Nephron progenitor cell (in vitro differentiated cells): Measurements from ENCODE around the gene GUCY1A1.

Experiments used
- DNase-seq: peaks from one replicate; pipeline ENCODE4 v3.0.0; 2021
- H3K27ac Mint-ChIP-seq: 2 replicates; pipeline ENCODE4 v1.8.0; 2021; ENCODE audit warnings: mild to moderate bottlenecking, moderate library complexity, mixed read lengths
- H3K27me3 Mint-ChIP-seq: 2 replicates; pipeline ENCODE4 v1.8.0; 2021; ENCODE audit warnings: mild to moderate bottlenecking, low read depth, mixed read lengths; ENCODE audit not compliant: poor library complexity
- H3K36me3 Mint-ChIP-seq: 2 replicates; pipeline ENCODE4 v1.8.0; 2021; ENCODE audit warnings: low read depth, mixed read lengths
- H3K4me1 Mint-ChIP-seq: 2 replicates; pipeline ENCODE4 v1.8.0; 2021; ENCODE audit warnings: mixed read lengths
- H3K4me3 Mint-ChIP-seq: 2 replicates; pipeline ENCODE4 v1.8.0; 2021; ENCODE audit warnings: mild to moderate bottlenecking, moderate library complexity, mixed read lengths
- H3K9me3 Mint-ChIP-seq: 2 replicates; pipeline ENCODE4 v1.8.0; 2021; ENCODE audit warnings: mild to moderate bottlenecking, moderate library complexity, mixed read lengths
- CTCF ChIP-seq: fragments of 200-600 bp; sonication (generic); IDR thresholded peaks from 2 replicates; pipeline ENCODE4 v1.5.0; 2021; ENCODE audit warnings: antibody characterized with exemption

The GUCY1A1 gene

GRCh38 chr4:155681886-155682285 is 15.2 kb downstream of the GUCY1A1 start:
- Mint-ChIP-seq H3K36me3 (no peaks in the 10 kb centered on the region), H3K4me3 (no peak overlapping the region), H3K9me3 (no peaks in the 10 kb centered on the region), H3K27ac (no peak overlapping the region), H3K4me1 (peaks cover 8% of the 10 kb centered on the region), H3K27me3 (peaks cover 3% of the 10 kb centered on the region)
- no peak for TF ChIP-seq CTCF
- DNase-seq = no peak

GRCh38 chr4:155684423-155684822 is 17.8 kb downstream of the GUCY1A1 start:
- Mint-ChIP-seq H3K27me3 (peaks cover 6% of the 10 kb centered on the region), H3K4me1 (peaks cover under 1% of the 10 kb centered on the region), H3K4me3 (no peak overlapping the region), H3K36me3 (no peaks in the 10 kb centered on the region), H3K27ac (no peak overlapping the region), H3K9me3 (no peaks in the 10 kb centered on the region)
- no peak for TF ChIP-seq CTCF
- DNase-seq = no peak

GRCh38 chr4:155684892-155685541 is 18.4 kb downstream of the GUCY1A1 start:
- Mint-ChIP-seq H3K27ac (no peak overlapping the region), H3K4me1 (no peaks in the 10 kb centered on the region), H3K27me3 (peaks cover 6% of the 10 kb centered on the region), H3K36me3 (no peaks in the 10 kb centered on the region), H3K9me3 (no peaks in the 10 kb centered on the region), H3K4me3 (no peak overlapping the region)
- TF ChIP-seq CTCF = no peak
- no peak for DNase-seq

GRCh38 chr4:155687380-155687982 is 20.8 kb downstream of the GUCY1A1 start:
- no peaks in the 10 kb centered on the region for H3K4me1 Mint-ChIP-seq
- TF ChIP-seq CTCF = no peak
- DNase-seq = no peak
- no peaks in the 10 kb centered on the region for H3K36me3 Mint-ChIP-seq
- peaks cover 6% of the 10 kb centered on the region for H3K27me3 Mint-ChIP-seq
- H3K27ac Mint-ChIP-seq = no peak overlapping the region
- H3K9me3 Mint-ChIP-seq = no peaks in the 10 kb centered on the region
- no peak overlapping the region for H3K4me3 Mint-ChIP-seq

GRCh38 chr4:155688211-155688610 is 21.6 kb downstream of the GUCY1A1 start:
- no peak overlapping the region for H3K27ac Mint-ChIP-seq

More at GRCh38 chr4:155688211-155688610, 21.6 kb downstream of the GUCY1A1 start:
- no peak for TF ChIP-seq CTCF
- H3K27me3 Mint-ChIP-seq = peaks cover 6% of the 10 kb centered on the region
- H3K36me3 Mint-ChIP-seq = no peaks in the 10 kb centered on the region
- H3K4me3 Mint-ChIP-seq = no peak overlapping the region
- H3K9me3 Mint-ChIP-seq = no peaks in the 10 kb centered on the region
- no peak for DNase-seq
- H3K4me1 Mint-ChIP-seq = no peaks in the 10 kb centered on the region
